Fibroblast of lung (primary cell): ENCODE results near the gene ATP6V1G2.

Experiments used
- EZH2 ChIP-seq: IDR thresholded peaks from 2 replicates; pipeline ENCODE4 v1.5.1; 2012; ENCODE audit warnings: low read length, control low read depth, mild to moderate bottlenecking; ENCODE audit errors: missing control alignments
- TF ChIP-seq, protein P1 (sequence below), 2 donors: IDR thresholded peaks in 1 of 2; conservative IDR thresholded peaks in 1 of 2; 1 replicate in 1 of 2; 2 replicates in 1 of 2; pipeline ENCODE4 v1.5.1; 2011 to 2012; ENCODE audit warnings: low read length in 2 of 2, control low read depth in 1 of 2, inconsistent platforms in 1 of 2, low read depth in 1 of 2, mild to moderate bottlenecking in 1 of 2

- TF ChIP-seq, protein P1, sequence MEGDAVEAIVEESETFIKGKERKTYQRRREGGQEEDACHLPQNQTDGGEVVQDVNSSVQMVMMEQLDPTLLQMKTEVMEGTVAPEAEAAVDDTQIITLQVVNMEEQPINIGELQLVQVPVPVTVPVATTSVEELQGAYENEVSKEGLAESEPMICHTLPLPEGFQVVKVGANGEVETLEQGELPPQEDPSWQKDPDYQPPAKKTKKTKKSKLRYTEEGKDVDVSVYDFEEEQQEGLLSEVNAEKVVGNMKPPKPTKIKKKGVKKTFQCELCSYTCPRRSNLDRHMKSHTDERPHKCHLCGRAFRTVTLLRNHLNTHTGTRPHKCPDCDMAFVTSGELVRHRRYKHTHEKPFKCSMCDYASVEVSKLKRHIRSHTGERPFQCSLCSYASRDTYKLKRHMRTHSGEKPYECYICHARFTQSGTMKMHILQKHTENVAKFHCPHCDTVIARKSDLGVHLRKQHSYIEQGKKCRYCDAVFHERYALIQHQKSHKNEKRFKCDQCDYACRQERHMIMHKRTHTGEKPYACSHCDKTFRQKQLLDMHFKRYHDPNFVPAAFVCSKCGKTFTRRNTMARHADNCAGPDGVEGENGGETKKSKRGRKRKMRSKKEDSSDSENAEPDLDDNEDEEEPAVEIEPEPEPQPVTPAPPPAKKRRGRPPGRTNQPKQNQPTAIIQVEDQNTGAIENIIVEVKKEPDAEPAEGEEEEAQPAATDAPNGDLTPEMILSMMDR (conservative IDR thresholded peaks at IDR 0.05 in 1 of 2, IDR thresholded peaks at IDR 0.05 in 1 of 2; ENCODE audit: low read depth in 1 of 2, low read length in 2 of 2), result no peak
- no peak for TF ChIP-seq EZH2
Measured at GRCh38 chr6:31558318-31558625, 11.9 kb upstream of the ATP6V1G2 start.
